H1 (cell line): ENCODE data around the gene DPYSL4. TPM values are rescaled to one million over a fixed set of nuclear protein-coding genes. Genes with fewer than 3 reads are reported as not detected.

Experiments used
- CTCF ChIA-PET: fragments of 300-600 bp; sonication (Branson Sonifier 250); formaldehyde crosslinking; loops from one replicate; lab custom pipeline; 2021; ENCODE audit not compliant: partially characterized antibody; lab: Charles Lee
- POLR2A ChIA-PET: fragments of 300-600 bp; sonication (Branson Sonifier 250); formaldehyde crosslinking; loops from one replicate; lab custom pipeline; 2021; ENCODE audit warnings: inconsistent platforms; ENCODE audit not compliant: partially characterized antibody; lab: Charles Lee
- DNase-seq, 2 experiments: peaks; one replicate each; pipeline versions ENCODE4 v3.0.0 to v3.0.0-alpha.2; 2010 to 2022; ENCODE audit warnings: low spot score in 2 of 2, low read depth in 1 of 2, mixed read lengths in 1 of 2
- FAIRE-seq: peaks from 2 replicates; lab custom pipeline; 2011; peaks lifted over from hg19 to GRCh38; lab: Jason Lieb, UNC
- H2AFZ ChIP-seq: 2 replicates; pipeline ENCODE4 v1.8.1; 2012; ENCODE audit warnings: low read length, inconsistent platforms
- H2AK5ac ChIP-seq: 2 replicates; pipeline ENCODE4 v1.6.1; 2013; ENCODE audit warnings: low read depth, low read length
- H2BK120ac ChIP-seq: replicated peaks from 2 replicates; pipeline ENCODE3; 2013; ENCODE audit warnings: low read depth, low read length, inconsistent platforms
- H2BK12ac ChIP-seq: 2 replicates; pipeline ENCODE4 v1.6.1; 2013; ENCODE audit warnings: low read depth, low read length
- H2BK15ac ChIP-seq: 2 replicates; pipeline ENCODE4 v1.6.1; 2013; ENCODE audit warnings: low read length
- H2BK20ac ChIP-seq: 2 replicates; pipeline ENCODE4 v1.6.1; 2013; ENCODE audit warnings: low read length
- H2BK5ac ChIP-seq: 2 replicates; pipeline ENCODE4 v1.6.1; 2013; ENCODE audit warnings: low read depth, low read length
- H3K14ac ChIP-seq: 2 replicates; pipeline ENCODE4 v1.6.1; 2013; ENCODE audit warnings: inconsistent platforms; ENCODE audit not compliant: insufficient read length
- H3K18ac ChIP-seq: 2 replicates; pipeline ENCODE4 v1.6.1; 2013; ENCODE audit warnings: low read length; ENCODE audit errors: extremely low read depth
- H3K23ac ChIP-seq: 2 replicates; pipeline ENCODE4 v1.6.1; 2013; ENCODE audit warnings: inconsistent platforms; ENCODE audit not compliant: insufficient read length
- H3K23me2 ChIP-seq: 2 replicates; pipeline ENCODE4 v1.6.1; 2013; ENCODE audit warnings: low read depth, low read length
- H3K27ac ChIP-seq: 2 replicates; pipeline ENCODE4 v1.6.1; 2011; ENCODE audit warnings: low read depth, low read length, inconsistent platforms
- H3K27me3 ChIP-seq, 4 experiments: replicated peaks in 1 of 4; 1 replicate in 1 of 4; 2 replicates in 3 of 4; pipeline versions ENCODE4 v1.6.1 to v1.8.1; 2011 to 2013; ENCODE audit warnings: low read length in 3 of 4, mild to moderate bottlenecking in 3 of 4, inconsistent platforms in 2 of 4, mixed read lengths in 2 of 4, moderate library complexity in 1 of 4; ENCODE audit not compliant: control insufficient read depth in 3 of 4, insufficient read depth in 3 of 4; ENCODE audit errors: extremely low read depth in 1 of 4
- H3K36me3 ChIP-seq, 4 experiments: 2 replicates each; pipeline versions ENCODE4 v1.6.1 to v1.8.1; 2011 to 2013; ENCODE audit warnings: mild to moderate bottlenecking in 4 of 4, low read length in 3 of 4, moderate library complexity in 2 of 4, control low read depth in 1 of 4, inconsistent platforms in 1 of 4; ENCODE audit not compliant: insufficient read depth in 4 of 4, control insufficient read depth in 2 of 4
- H3K4ac ChIP-seq: replicated peaks from 2 replicates; pipeline ENCODE3; 2013; ENCODE audit warnings: low read length, low read depth, mixed read lengths, inconsistent platforms; ENCODE audit not compliant: insufficient read length
- H3K4me1 ChIP-seq, 4 experiments: replicated peaks in 1 of 4; 1 replicate in 1 of 4; 2 replicates in 3 of 4; pipeline versions ENCODE4 v1.6.1 to v1.8.1; 2011 to 2013; ENCODE audit warnings: low read length in 3 of 4, inconsistent platforms in 2 of 4, mixed read lengths in 1 of 4; ENCODE audit not compliant: insufficient read depth in 4 of 4, control insufficient read depth in 3 of 4
- H3K4me2 ChIP-seq, 2 experiments: 2 replicates each; pipeline versions ENCODE4 v1.6.1 to v1.8.1; 2011 to 2013; ENCODE audit warnings: low read depth in 2 of 2, low read length in 2 of 2, control low read depth in 1 of 2, inconsistent platforms in 1 of 2, mild to moderate bottlenecking in 1 of 2; ENCODE audit not compliant: insufficient read depth in 1 of 2
- H3K4me3 ChIP-seq, 4 experiments: fragments of 200-600, 300-600 bp in 1 of 4; sonication (generic), shearing (Covaris generic), sonication (Bioruptor Twin) in 1 of 4; 2 replicates each; pipeline versions ENCODE4 v1.5.1 to v1.8.1; 2011 to 2016; ENCODE audit warnings: low read length in 4 of 4, low read depth in 3 of 4, control low read depth in 2 of 4, inconsistent platforms in 2 of 4, mild to moderate bottlenecking in 2 of 4, mixed read lengths in 1 of 4, moderate library complexity in 1 of 4; ENCODE audit not compliant: insufficient read depth in 2 of 4; ENCODE audit errors: extremely low read depth in 1 of 4
- H3K56ac ChIP-seq: replicated peaks from 2 replicates; pipeline ENCODE3; 2013; ENCODE audit warnings: low read depth, mild to moderate bottlenecking, mixed read lengths, low read length, inconsistent platforms; ENCODE audit not compliant: insufficient read length
- H3K79me1 ChIP-seq: 2 replicates; pipeline ENCODE4 v1.6.1; 2013; ENCODE audit warnings: low read depth, low read length, control low read depth
- H3K79me2 ChIP-seq, 2 experiments: 2 replicates each; pipeline versions ENCODE4 v1.6.1 to v1.8.1; 2012 to 2013; ENCODE audit warnings: low read length in 2 of 2, mild to moderate bottlenecking in 2 of 2, inconsistent platforms in 1 of 2; ENCODE audit not compliant: insufficient read depth in 2 of 2, control insufficient read depth in 1 of 2
- H3K9ac ChIP-seq, 4 experiments: replicated peaks in 1 of 4; 1 replicate in 1 of 4; 2 replicates in 3 of 4; pipeline versions ENCODE4 v1.6.1 to v1.8.1; 2011 to 2013; ENCODE audit warnings: low read depth in 3 of 4, low read length in 3 of 4, control low read depth in 2 of 4, mild to moderate bottlenecking in 2 of 4, moderate library complexity in 2 of 4, inconsistent platforms in 1 of 4; ENCODE audit errors: extremely low read depth in 1 of 4
- H3K9me3 ChIP-seq, 2 experiments: 2 replicates each; pipeline versions ENCODE4 v1.6.1 to v1.8.1; 2012 to 2013; ENCODE audit warnings: mild to moderate bottlenecking in 2 of 2, moderate library complexity in 2 of 2, control low read depth in 1 of 2, inconsistent platforms in 1 of 2, low read depth in 1 of 2, low read length in 1 of 2, mixed read lengths in 1 of 2; ENCODE audit not compliant: insufficient read depth in 2 of 2
- H4K20me1 ChIP-seq, 2 experiments: replicated peaks in 1 of 2; 2 replicates each; pipeline versions ENCODE3 to v1.8.1; 2011 to 2013; ENCODE audit warnings: inconsistent platforms in 2 of 2, low read length in 2 of 2, mild to moderate bottlenecking in 1 of 2; ENCODE audit not compliant: insufficient read depth in 2 of 2, control insufficient read depth in 1 of 2
- H4K5ac ChIP-seq: 2 replicates; pipeline ENCODE4 v1.6.1; 2013; ENCODE audit warnings: low read length, low read depth, mixed read lengths, inconsistent platforms; ENCODE audit not compliant: insufficient read length
- H4K8ac ChIP-seq: 2 replicates; pipeline ENCODE4 v1.8.0; 2013; ENCODE audit warnings: mild to moderate bottlenecking, moderate library complexity, low read length, inconsistent platforms; ENCODE audit not compliant: insufficient read depth; ENCODE audit errors: extremely low read depth
- H4K91ac ChIP-seq: replicated peaks from 2 replicates; pipeline ENCODE3; 2013; ENCODE audit warnings: low read length, mixed read lengths, inconsistent platforms; ENCODE audit not compliant: insufficient read length
- BRCA1 ChIP-seq: IDR thresholded peaks from 2 replicates; pipeline ENCODE4 v1.6.1; 2012; ENCODE audit warnings: low read depth, low read length, improper control_type of control experiment
- CBX5 ChIP-seq: fragments of 300-800, 300-1000 bp; sonication (generic); IDR thresholded peaks from 2 replicates; pipeline ENCODE4 v1.7.1; 2016; ENCODE audit warnings: antibody characterized with exemption, low read length, low read depth
- CHD1 ChIP-seq: IDR thresholded peaks from 2 replicates; pipeline ENCODE4 v1.6.1; 2012; ENCODE audit warnings: low read depth, low read length, improper control_type of control experiment
- CTBP2 ChIP-seq: IDR thresholded peaks from 2 replicates; pipeline ENCODE4 v1.7.0; 2011; ENCODE audit warnings: borderline replicate concordance, mild to moderate bottlenecking, moderate library complexity, mixed read lengths, low read length; ENCODE audit not compliant: insufficient read depth, insufficient read length
- EP300 ChIP-seq, 2 experiments: IDR thresholded peaks; 1 replicate in 1 of 2; 2 replicates in 1 of 2; pipeline ENCODE4 v1.6.1; 2011 to 2012; ENCODE audit warnings: low read depth in 2 of 2, low read length in 2 of 2, mild to moderate bottlenecking in 2 of 2, borderline replicate concordance in 1 of 2, inconsistent platforms in 1 of 2, moderate library complexity in 1 of 2
- JUN ChIP-seq: IDR thresholded peaks from 2 replicates; pipeline ENCODE4 v1.6.1; 2011; ENCODE audit warnings: low read depth, mild to moderate bottlenecking, improper control_type of control experiment, low read length
- KDM4A ChIP-seq: IDR thresholded peaks from one replicate; pipeline ENCODE4 v1.7.1; 2012; ENCODE audit warnings: low read depth, mild to moderate bottlenecking, moderate library complexity, low read length, inconsistent platforms; ENCODE audit not compliant: severe bottlenecking
- NANOG ChIP-seq: IDR thresholded peaks from 2 replicates; pipeline ENCODE4 v1.6.1; 2011; ENCODE audit warnings: low read length, low read depth, mild to moderate bottlenecking, inconsistent platforms; ENCODE audit not compliant: insufficient read depth, poor library complexity, severe bottlenecking
- PHF8 ChIP-seq: fragments of 200-600 bp; sonication (generic); conservative IDR thresholded peaks from 2 replicates; pipeline ENCODE4 v1.7.1; 2012; ENCODE audit warnings: low read depth, mild to moderate bottlenecking, inconsistent platforms, low read length, moderate library complexity
- POLR2A ChIP-seq, 2 experiments: IDR thresholded peaks; 1 replicate in 1 of 2; 2 replicates in 1 of 2; pipeline ENCODE4 v1.6.1; 2011; ENCODE audit warnings: low read depth in 2 of 2, low read length in 2 of 2, mild to moderate bottlenecking in 2 of 2; ENCODE audit errors: control extremely low read depth in 1 of 2
- SAP30 ChIP-seq: fragments of 300-600 bp; sonication (generic); IDR thresholded peaks from 2 replicates; pipeline ENCODE4 v1.7.1; 2012; ENCODE audit warnings: low read length, moderate library complexity, mild to moderate bottlenecking, inconsistent platforms; ENCODE audit not compliant: insufficient read depth, insufficient replicate concordance
- SIRT6 ChIP-seq: IDR thresholded peaks from one replicate; pipeline ENCODE4 v1.7.1; 2012; ENCODE audit warnings: low read length, inconsistent platforms
- TAF1 ChIP-seq: IDR thresholded peaks from 2 replicates; pipeline ENCODE4 v1.6.1; 2011; ENCODE audit warnings: mild to moderate bottlenecking, low read depth, low read length
- YY1 ChIP-seq: IDR thresholded peaks from 2 replicates; pipeline ENCODE4 v1.6.1; 2011; ENCODE audit warnings: low read depth, mild to moderate bottlenecking, low read length
- WGBS, 2 experiments: shearing (Covaris generic) in 1 of 2; methylation state at CpG; one replicate each; pipeline versions ENCODE4 v1.1.6 to v1.1.7; 2013 to 2015; ENCODE audit warnings: low lambda C conversion rate in 2 of 2, mixed read lengths in 2 of 2, inconsistent platforms in 1 of 2, low coverage in 1 of 2, missing lambda C conversion rate in 1 of 2; ENCODE audit not compliant: insufficient replicate concordance in 2 of 2, insufficient coverage in 1 of 2, insufficient read length in 1 of 2; ENCODE audit errors: extremely low coverage in 1 of 2, missing lambda C conversion rate in 1 of 2; 5-methylcytosine and 5-hydroxymethylcytosine counted together
- polyA plus RNA-seq, 7 experiments: library from polyadenylated mRNA; depleted of rRNA in 3 of 7; stranded (reverse) in 5 of 7; unstranded in 2 of 7; fragments of >200 nt in 5 of 7; fragments of 200-250 nt in 2 of 7; gene quantifications; 1 replicate in 5 of 7; 2 replicates in 1 of 7; 4 replicates in 1 of 7; pipeline versions ENCODE4 v1.2.1 to v1.2.3, GENCODE V29; 2011 to 2013; ENCODE audit warnings: missing spikeins in 2 of 7, mixed read lengths in 2 of 7
- total RNA-seq: library from RNA; stranded (reverse); fragmentation: NEBNext Ultra II Directional; extraction: Animal tissue kit (Norgen Biotek cat#: 25700); gene quantifications from 2 replicates; pipeline ENCODE4 v1.2.1, GENCODE V29; 2021

DPYSL4 gene
- total and polyA plus RNA-seq, 2 of the 8 experiments (the other 6 are each of a cell fraction or from before 2014, with no cell fraction given): 12.9 to 15.2 TPM

GRCh38 chr10:132156382-132156781, 30.4 kb upstream of the DPYSL4 start:
- Histone ChIP-seq H2BK12ac (no peak overlapping the region), H3K27me3 (no peaks in the 10 kb centered on the region), H2BK20ac (no peak overlapping the region), H3K4me1 (no peaks in the 10 kb centered on the region; a peak in 2 of 7 replicates), H3K36me3 (no peaks in the 10 kb centered on the region; a peak in 1 of 8 replicates), H3K4me2 (no peak overlapping the region), H4K8ac (no peak overlapping the region), H3K23me2 (peaks cover 6% of the 10 kb centered on the region), H3K79me2 (no peaks in the 10 kb centered on the region), H3K56ac (no peak overlapping the region), H2BK15ac (no peak overlapping the region)
- DNase-seq (no peak), FAIRE-seq (no peak)
- CTCF ChIA-PET: interaction anchor here (1.8 kb wide), 1 partner anchor 14 kb away, joined by 4 read pairs; no protein-coding TSS in a partner anchor
- TF ChIP-seq SAP30: no peak
- no peak for TF ChIP-seq TAF1
- TF ChIP-seq JUN: no peak
- TF ChIP-seq KDM4A: no peak
- no peak for TF ChIP-seq PHF8
- TF ChIP-seq NANOG: no peak
- no peak for TF ChIP-seq EP300 (IDR thresholded peaks at IDR 0.05; ENCODE audit: borderline replicate concordance in 1 of 2, low read depth in 2 of 2, low read length in 2 of 2)
- TF ChIP-seq POLR2A (IDR thresholded peaks at IDR 0.05; ENCODE audit: control extremely low read depth in 1 of 2, low read depth in 2 of 2, low read length in 2 of 2): no peak
- TF ChIP-seq SIRT6: no peak
- TF ChIP-seq BRCA1: no peak
- TF ChIP-seq CHD1: no peak
- no peak for TF ChIP-seq CBX5
- no peak for TF ChIP-seq YY1
- no peak for TF ChIP-seq CTBP2
- TF ChIP-seq, all 59 proteins: peak for 0
- H3K18ac ChIP-seq: no peak overlapping the region
- 97% methylated on average over 6 of the region's 7 CpGs; no CpG with 5 or more reads in 1 of the 2 experiments for WGBS, 2 experiments
- no peak overlapping the region for H3K4ac ChIP-seq
- H3K4me3 ChIP-seq: no peak overlapping the region
- POLR2A ChIA-PET: interaction anchor here (1.1 kb wide), 1 partner anchor 13 kb away, joined by 4 read pairs; no protein-coding TSS in a partner anchor
- no peak overlapping the region for H2AFZ ChIP-seq
- H3K27ac ChIP-seq: no peak overlapping the region
- H3K14ac ChIP-seq: no peak overlapping the region
- H4K20me1 ChIP-seq: peaks cover 0 to 2% of the 10 kb centered on the region in 2 experiments
- no peak overlapping the region for H3K23ac ChIP-seq
- H4K91ac ChIP-seq: no peak overlapping the region
- H2BK120ac ChIP-seq: no peak overlapping the region
- no peak overlapping the region for H3K9ac ChIP-seq
- H4K5ac ChIP-seq: no peak overlapping the region
- no peak overlapping the region for H2BK5ac ChIP-seq
- H3K9me3 ChIP-seq: no peaks in the 10 kb centered on the region
- no peak overlapping the region; the same call in 1 of the 2 replicates for H2AK5ac ChIP-seq
- H3K79me1 ChIP-seq: no peaks in the 10 kb centered on the region; the same call in 1 of the 2 replicates
